Measurements from ENCODE around the gene FBXL4. TPM values are rescaled to one million over a fixed set of nuclear protein-coding genes. Genes with fewer than 3 reads are reported as not detected.

FBXL4 gene
- total and polyA plus RNA-seq, 2 of the 8 experiments (the other 6 are each of a cell fraction or from before 2014, with no cell fraction given) = 6.9 to 13.8 TPM

- no peak for TF ChIP-seq KDM5A (IDR thresholded peaks at IDR 0.05; ENCODE audit: low read length)
- no peak for TF ChIP-seq USF2 (IDR thresholded peaks at IDR 0.05; ENCODE audit: low read length)
- TF ChIP-seq SIRT6 (IDR thresholded peaks at IDR 0.05; ENCODE audit: low read length) = no peak
- no peak for TF ChIP-seq KDM4A (IDR thresholded peaks at IDR 0.05; ENCODE audit: low read depth, low read length, severe bottlenecking)
Observed at GRCh38 chr6:98880486-98880885, 67.3 kb downstream of the FBXL4 start (continued).

All from H1 (cell line).